ENCODE results near the gene MMEL1. TPM values are rescaled to one million over a fixed set of nuclear protein-coding genes. Genes with fewer than 3 reads are reported as not detected.

The MMEL1 gene
- total RNA-seq, 1 experiment from 2014 or later = not detected

DNA sequence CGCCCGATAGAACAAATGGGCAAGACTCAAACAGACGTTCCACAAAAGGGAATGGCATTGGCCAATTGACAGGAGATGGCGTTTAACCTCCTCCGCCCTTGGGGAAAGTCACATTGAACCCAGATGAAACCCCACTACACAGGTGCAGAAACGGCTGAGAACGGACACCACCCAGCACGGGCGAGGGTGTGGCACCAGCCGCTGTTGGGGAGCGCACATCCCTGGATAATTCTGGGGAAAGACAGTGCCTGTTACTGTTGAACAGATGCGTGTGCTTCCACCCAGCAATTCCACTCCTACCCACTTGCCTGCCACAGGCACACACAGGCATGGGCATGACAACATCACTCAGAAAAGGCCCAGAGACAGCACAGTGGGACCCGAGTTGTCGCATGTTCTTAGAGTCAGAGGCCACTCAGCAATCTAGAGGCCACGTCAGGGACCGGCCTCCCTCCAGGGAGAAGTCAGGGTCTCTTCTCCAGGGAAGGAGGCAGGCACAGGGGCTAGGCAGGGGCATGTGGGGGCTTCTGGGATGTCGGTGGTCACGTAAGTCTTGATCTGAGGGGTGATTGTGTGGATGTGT lies 31.0 kb downstream of the MMEL1 start:
- H3K27ac Mint-ChIP-seq (ENCODE audit: low read depth, unreplicated experiment) = no peak overlapping the region
- peaks cover 42% of the 10 kb centered on the region for H3K27me3 Mint-ChIP-seq (ENCODE audit: insufficient read depth, unreplicated experiment)
- H3K4me3 Mint-ChIP-seq (ENCODE audit: unreplicated experiment) = no peak overlapping the region
- no peak for TF ChIP-seq CTCF (IDR thresholded peaks at IDR 0.05; ENCODE audit: unreplicated experiment)
- ChIA-PET POLR2A (no interaction called here), CTCF (no interaction called here)
- BruUV-seq (replicated peaks) = no TSS peak
- intact Hi-C loops (cut with micrococcal nuclease) = no loop called here
- no peaks in the 10 kb centered on the region for H3K9me3 Mint-ChIP-seq (ENCODE audit: unreplicated experiment)
- DNase-seq (ENCODE audit: unreplicated experiment) = no peak
- no peaks in the 10 kb centered on the region for H3K4me1 Mint-ChIP-seq (ENCODE audit: insufficient read depth, unreplicated experiment)
- H3K36me3 Mint-ChIP-seq (ENCODE audit: insufficient read depth, unreplicated experiment) = no peaks in the 10 kb centered on the region

DNA sequence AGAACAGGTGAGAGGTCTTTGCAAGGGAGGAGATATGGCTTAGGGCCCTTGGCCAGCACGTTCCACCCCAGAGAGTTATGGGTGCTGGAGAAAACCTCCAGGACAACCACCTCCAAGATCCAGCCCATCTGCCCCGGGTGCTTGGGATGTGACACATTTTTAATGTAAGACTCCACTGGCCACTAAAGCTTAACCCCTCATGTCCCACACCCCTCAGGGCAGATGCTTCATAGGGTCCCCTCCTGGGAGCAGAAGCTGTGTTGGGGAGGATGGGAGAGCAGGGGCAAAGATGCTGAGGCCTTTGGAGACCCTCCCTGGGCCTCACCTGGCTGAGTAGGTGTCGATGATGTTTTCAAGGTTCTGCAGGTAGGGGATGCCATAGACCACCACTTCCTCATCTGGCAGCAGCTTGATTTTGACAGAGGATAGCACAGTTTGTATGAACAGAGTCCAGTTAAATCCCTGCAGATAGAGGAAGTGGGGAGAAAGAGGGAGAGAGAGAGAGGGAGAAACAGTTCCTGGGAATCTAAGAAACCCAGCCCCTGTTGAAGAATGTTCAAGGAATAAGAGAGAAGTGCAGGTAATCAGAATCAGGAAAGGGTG lies 34.4 kb downstream of the MMEL1 start:
- H3K9me3 Mint-ChIP-seq (ENCODE audit: unreplicated experiment) = no peaks in the 10 kb centered on the region
- intact Hi-C loops (cut with micrococcal nuclease) = no loop called here
- no peaks in the 10 kb centered on the region for H3K4me1 Mint-ChIP-seq (ENCODE audit: insufficient read depth, unreplicated experiment)
- DNase-seq (ENCODE audit: unreplicated experiment) = no peak
- no TSS peak for BruUV-seq (replicated peaks)
- H3K4me3 Mint-ChIP-seq (ENCODE audit: unreplicated experiment) = no peak overlapping the region
- H3K27me3 Mint-ChIP-seq (ENCODE audit: insufficient read depth, unreplicated experiment) = peaks cover 42% of the 10 kb centered on the region
- no peak overlapping the region for H3K27ac Mint-ChIP-seq (ENCODE audit: low read depth, unreplicated experiment)
- peaks cover 6% of the 10 kb centered on the region for H3K36me3 Mint-ChIP-seq (ENCODE audit: insufficient read depth, unreplicated experiment)
- ChIA-PET POLR2A (interaction anchor here (0.6 kb wide), 1 partner anchor 8 kb away, joined by 3 read pairs; no protein-coding TSS in a partner anchor), CTCF (no interaction called here)
- TF ChIP-seq CTCF (IDR thresholded peaks at IDR 0.05; ENCODE audit: unreplicated experiment) = peak; percentile 12

- Mint-ChIP-seq H3K4me1 (ENCODE audit: insufficient read depth, unreplicated experiment) (no peaks in the 10 kb centered on the region), H3K27me3 (ENCODE audit: insufficient read depth, unreplicated experiment) (peaks cover 37% of the 10 kb centered on the region), H3K4me3 (ENCODE audit: unreplicated experiment) (no peak overlapping the region), H3K36me3 (ENCODE audit: insufficient read depth, unreplicated experiment) (peaks cover 6% of the 10 kb centered on the region), H3K9me3 (ENCODE audit: unreplicated experiment) (no peaks in the 10 kb centered on the region), H3K27ac (ENCODE audit: low read depth, unreplicated experiment) (no peak overlapping the region)
- no peak for DNase-seq (ENCODE audit: unreplicated experiment)
- TF ChIP-seq CTCF (IDR thresholded peaks at IDR 0.05; ENCODE audit: unreplicated experiment) = no peak
- intact Hi-C loops (cut with micrococcal nuclease) = no loop called here
- POLR2A ChIA-PET = interaction anchor here (0.6 kb wide), 2 partner anchors 7 to 1384 kb away, joined by 3 read pairs; no protein-coding TSS in a partner anchor
- BruUV-seq (replicated peaks) = no TSS peak
- CTCF ChIA-PET = interaction anchor here (0.6 to 0.7 kb wide), 2 partner anchors 32 to 235 kb away, joined by 3 to 4 read pairs; no protein-coding TSS in a partner anchor
Measured at GRCh38 chr1:2597441-2598328, 35.1 kb downstream of the MMEL1 start.
